Kidney glomerular epithelial cell (primary cell): ENCODE results near the gene SPNS2.
A peak's percentile ranks its signal among the peaks of the same experiment; 100 is the strongest.

Experiments used
- DNase-seq: peaks from one replicate; lab custom pipeline; 2025; lab: John Stamatoyannopoulos, UW

SPNS2 gene

DNA sequence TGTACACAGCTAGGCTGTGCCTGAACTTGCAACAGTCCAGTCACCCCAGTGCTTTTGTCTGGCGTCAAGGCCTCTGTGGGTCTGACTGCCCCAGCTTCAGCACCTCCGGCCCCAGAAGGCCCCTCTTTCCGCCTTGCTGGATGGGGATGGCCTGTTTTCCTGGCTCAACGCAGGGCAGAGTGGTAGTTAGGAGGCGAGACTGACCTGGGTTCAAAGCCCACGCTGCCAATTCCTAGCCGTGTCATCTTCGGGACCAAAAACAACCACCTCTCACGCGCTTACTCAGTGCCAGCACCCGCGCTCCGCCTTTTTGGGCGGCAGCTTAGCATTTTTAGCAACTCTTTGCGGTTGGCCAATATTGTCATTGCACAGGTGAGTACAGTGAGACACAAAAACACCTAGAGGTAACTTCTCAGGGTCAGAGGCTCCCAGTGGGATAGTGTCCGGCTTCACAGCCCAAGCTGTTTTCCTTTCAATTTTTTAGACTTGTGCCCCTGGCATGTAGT is 51.9 kb downstream of the SPNS2 start:
- no peak for DNase-seq

DNA sequence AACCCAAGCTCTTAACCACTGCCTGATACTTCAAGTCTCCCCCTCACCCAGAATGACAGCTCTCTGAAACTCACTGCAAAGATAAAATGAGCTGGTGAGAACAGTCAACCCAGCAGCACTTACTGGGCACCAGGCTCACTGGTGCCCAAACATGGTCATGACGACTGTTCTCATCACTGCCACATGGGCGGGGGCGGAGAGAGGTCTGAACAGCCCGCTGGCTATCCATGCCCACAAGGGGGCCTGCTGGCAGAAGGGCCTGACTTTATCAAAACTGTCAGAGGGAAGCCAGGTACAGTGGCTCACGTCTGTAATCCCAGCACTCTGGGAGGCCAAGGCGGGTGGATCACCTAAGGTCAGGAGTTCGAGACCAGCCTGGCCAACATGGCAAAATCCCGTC is 52.5 kb downstream of the SPNS2 start:
- DNase-seq: no peak

DNA sequence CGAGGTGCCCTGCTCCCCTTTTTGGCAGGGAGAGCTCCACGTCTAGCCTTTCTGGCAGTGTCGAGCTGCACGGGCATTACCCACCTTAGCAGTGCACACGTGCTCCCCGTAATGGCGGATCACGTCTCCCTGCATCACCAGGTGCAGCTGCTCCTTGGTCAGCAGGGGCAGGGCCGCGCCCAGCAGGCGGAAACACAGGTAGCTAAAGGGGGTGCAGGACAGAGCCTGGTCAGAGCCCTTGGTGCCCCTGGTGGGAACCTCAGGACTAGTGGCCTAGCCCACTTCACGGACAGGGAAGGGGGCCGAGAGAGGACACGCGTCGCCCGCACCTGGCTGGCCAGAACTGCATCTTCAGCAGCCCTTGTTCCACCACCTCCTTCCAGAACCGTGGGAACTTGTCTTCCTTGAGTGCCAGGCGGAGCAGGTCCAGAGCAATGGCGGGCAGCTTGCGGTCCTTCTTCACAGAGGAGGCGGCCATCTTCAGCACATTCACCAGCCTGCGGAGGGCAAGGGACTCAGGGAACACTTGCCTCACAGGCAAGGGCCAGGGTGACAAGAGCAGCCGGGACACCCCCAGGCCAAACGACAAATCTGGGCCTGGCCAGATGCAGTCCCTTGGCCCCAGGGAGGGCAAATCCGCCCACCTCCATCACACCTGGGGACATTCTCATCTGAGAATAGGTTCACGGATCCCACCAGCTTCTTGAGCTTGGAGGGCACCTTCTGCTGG is 53.3 kb downstream of the SPNS2 start:
- DNase-seq: no peak

DNA sequence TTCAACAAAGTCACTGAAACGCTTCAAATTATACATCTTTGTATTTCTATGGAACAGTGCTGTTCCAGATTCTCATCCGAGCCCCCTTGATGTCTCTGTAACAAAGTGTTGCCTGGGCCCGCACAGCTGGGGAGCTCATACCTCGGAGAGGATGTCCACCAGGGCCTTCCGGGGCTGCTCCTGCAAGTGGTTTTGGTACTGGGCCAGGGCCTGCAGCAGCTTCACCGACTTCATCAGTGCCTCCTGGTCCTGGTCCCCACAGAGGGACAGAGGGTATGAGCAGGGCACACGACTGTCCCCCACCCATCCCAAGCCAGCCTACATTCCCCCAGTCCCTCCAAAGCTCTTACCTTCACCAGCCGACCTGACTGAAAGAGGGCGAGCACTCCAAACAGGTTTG is 55.0 kb downstream of the SPNS2 start:
- no peak for DNase-seq

DNA sequence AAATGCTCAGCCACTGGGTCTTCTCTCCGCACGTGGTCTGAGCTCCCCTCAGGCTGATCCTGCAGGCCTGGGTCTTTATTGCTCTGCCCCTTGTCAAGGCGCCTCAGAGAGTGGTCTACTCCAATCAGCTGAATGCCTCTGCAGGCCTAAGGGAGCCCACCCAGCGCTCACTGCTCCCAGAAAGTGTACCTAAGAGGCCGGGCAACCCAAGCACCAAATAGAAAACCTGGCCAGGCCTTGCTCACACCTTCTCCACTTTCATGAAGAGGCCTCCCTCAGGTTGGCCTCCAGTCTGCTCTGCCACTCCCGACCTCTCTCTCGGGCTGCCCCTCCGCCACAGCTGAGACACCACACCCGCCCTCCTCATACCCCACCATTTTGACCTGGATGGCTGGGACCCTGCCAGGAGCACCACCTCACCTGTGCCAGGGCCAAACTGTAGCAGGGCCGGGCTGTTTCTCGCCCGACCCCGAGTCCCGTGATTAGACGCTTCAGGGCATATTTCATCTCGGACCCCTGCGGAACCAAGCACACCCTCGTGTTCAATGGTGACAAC is 55.8 kb downstream of the SPNS2 start:
- DNase-seq: no peak

DNA sequence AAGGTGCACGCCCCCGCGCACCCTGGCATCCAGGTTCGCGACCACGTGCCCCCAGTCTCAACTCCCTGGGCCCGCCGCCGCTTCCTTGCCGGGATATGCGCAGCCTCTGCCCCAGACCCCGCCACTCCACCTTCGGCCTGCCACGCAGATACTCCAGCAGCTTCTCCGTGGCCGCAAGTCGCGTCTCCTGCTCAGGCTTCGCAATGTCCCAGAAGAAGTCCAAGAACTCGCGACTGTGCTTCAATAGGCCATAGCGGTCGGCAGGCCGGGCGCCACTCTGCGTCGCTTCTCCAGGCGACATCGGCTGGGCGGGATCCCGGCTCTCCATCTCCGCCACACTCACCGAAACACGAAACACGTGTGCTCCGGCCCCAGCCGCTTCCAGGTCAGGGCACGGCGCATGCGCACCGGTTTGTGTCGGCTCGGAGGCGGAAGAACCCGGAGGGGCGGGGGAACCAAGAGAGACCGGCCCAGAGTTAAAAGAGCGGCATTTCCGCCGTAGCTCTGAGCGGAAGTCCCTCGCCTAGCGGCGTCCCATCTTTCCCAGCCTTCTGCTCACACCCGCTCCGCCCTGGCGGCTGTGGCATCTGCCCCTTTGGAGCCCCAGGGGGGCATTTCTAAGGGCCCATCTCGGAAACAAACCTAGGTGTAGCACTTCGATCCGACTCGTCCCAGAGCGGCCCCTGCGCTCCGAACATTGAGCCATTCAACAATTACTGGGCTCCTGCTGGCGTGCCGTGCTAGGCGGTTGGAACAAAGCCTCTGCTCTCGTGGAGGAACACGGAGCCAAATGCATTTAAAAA is 56.5 kb downstream of the SPNS2 start, which contains the start of gene MYBBP1A:
Gene MYBBP1A, minus strand, starts transcription at position 388 of the 803 bp plus-strand sequence. Its CDS starts 60 bp downstream, at position 328.
- DNase-seq: peak; percentile 96

DNA sequence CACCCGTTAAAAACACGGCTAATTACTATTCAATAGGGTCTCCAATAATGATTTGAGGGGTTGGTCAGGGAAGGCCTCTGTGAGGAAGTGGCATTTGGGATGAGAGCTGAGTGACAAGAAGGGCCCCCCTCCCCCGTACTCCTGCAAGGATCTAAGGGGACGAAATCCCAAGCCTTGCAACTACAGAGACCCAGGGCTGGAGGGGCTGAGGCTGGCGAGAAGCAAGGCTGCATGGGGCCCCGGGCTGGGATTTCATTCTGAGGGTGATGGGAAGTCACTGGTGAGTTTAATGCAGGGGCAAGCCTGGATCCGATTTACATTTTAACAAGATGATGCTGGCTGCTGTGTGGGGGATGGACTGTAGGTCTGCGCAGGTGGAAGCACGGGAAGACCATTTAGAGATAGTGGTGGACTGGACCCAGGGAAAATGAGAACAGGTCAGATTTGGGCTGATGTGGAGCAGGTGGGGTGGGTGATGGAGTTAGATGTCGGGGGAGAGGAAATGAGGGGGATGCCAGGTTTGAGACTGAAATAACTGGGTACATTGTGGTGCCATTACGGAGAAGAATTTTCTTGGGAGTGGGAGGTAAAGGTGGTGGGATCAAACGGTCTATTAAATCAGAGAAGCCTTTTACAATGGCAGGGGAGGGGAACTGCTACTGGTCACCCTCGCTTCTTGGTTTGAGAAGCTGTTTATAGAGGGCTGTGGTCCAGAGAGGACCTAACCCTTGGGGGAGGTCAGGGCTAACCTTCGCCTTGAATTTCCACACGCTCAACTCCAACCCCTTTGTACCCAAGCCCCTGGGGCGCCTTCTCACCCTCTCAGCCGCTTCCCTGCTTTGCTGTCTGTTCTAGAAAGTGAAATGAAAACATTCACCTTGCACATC is 57.4 kb downstream of the SPNS2 start:
- DNase-seq: no peak

DNA sequence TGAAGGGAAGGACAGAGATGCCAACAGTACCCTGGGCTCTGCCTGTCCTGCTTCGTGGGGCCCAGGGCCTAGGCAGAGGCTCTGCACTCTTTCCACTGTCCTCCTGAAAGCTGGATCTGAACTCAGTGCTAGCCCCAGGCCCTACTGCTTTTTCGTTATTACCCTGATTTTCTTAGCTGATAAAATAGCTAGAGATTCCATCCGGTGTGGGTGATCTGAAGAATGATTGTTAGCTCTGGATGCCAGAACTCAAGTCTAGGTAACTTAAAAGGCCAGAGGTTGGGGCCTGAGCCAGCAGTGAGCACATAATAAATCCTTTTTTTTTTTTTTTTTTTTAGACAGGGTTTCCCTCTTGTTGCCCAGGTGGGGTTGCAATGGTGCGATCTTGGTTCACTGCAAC is 58.3 kb downstream of the SPNS2 start:
- DNase-seq: no peak

DNA sequence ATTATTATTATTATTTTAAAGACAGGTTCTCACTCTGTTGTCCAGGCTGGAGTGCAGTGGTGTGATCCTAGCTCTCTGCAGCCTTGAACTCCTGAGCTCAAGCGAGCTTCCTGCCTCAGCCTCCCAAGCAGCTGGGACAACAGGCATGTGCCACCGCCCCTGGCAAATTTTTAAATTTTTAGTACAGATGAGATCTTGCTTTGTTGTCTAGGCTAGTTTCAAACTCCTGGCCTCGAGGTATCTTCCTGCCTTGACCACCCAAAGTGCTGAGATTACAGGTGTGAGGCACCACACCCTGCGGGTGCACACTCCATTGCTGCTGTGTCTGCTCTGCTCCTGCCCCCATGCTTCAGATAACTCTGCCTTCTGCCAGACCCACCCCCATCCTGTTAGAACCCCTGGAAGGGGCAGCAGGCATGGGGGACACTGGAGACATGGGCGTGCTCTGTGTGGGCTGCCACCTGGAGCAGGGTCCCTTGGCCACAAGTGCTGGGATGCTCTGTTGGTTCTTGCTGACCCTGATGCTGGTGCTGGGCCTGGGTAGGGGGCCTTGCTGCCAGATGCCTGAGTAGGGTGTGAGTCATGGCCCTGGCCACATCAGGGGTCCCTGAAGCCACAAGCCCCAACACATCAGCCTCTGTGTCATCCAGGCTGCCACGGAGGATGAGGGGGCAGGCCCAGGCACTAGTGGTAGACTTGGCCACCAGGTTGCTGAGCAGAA is 59.1 kb downstream of the SPNS2 start:
- no peak for DNase-seq

DNA sequence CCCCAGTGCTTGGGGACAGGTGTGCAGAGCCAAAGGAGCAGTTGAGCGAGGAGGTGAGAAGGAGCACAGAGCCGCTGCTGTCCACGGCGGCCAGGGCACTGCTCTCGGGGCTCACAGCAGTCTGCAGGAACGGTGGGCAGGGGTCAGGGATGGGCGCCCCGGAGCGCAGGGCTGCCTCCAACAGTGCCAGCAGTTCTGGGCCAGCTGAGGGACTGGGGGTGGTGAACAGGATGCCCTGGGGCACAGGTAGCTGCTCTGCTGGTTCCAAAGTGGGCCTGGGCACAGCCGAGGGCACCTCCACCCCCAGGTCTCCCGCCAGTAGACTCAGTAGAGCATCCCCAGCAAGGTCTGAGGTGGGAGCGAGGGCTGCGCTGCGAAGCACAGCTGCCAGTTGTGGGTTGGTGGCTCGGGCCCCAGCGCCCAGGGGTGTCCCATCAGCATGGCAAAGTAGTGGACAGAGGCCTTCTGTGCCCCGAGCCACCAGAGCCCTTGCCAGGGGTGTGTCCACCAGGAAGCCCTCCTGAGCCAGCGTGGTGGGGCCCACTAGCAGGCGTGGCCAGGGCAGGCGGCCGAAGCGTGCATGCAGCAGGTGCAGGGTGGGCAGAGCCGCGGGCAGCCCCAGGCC is 59.8 kb downstream of the SPNS2 start:
- DNase-seq: no peak

DNA sequence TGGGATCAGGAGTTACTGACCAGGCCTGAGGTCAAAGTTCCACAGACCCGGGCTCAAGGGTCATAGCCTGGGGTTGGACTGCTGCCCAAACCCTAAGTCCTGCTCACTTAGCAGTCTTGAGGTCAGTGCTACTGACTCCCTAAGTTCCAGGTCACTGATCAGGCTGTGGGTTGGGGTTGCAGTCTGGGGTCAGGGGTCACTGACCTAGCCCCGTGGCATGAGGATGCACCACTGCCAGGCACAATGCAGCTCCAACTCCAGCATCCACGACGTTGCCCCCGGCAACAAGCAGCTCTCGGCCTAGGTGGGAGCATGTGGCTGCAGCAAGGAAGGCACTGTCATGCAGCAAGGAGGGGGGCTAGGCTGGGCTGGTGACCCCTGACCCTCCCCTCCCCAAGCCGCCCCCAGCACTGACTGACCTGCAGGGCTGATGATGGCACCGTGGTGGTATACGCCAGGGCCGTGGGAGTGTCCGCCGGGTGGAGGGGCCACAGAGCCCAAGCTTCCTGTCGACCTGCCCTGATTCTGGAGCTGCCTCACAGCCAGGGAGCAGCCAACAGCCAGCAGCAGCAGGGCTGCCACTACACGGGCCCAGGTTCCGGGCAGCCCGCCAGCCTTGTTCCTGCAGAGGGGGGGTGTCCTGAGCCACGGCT is 60.6 kb downstream of the SPNS2 start:
- DNase-seq: no peak

DNA sequence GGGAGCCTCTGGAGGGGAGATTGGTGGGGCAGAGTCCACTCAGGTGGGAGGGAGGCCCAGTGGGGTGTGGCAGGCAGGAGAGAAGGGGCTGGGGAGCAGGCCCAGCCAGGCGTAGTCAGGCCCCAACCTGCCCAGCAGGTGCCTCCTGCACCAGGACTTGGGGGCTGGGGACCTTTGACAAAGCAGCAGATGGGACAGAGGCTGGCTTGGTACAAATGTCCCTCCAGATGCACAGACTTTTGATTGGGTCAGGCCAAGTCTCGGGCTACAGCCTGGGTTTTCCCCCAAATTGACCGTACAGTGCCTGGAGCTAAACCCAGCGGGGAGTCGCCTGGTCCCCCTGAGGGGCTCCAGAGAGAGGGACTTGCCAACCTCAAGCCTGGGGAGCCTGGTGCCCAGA is 61.3 kb downstream of the SPNS2 start:
- no peak for DNase-seq

DNA sequence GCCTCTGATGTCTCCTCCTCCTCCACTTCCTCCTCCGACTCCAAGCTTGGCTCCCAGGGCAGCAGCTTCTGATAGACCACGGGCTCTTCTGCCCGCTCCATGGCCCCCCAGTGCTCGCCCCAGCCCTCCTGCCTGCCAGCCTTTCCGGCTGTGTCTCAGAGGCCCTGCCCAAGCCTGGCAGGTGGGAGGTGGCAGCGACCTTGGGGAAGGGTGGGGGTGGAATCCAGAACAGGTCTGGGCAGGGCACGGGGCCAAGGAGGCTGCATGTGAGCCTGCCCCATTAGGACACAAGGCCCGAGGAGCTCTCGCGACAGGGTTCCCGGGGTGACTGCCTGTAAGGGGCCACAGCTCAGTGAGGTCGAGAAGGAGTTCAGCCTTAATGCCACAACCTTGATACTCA is 61.7 kb downstream of the SPNS2 start, which contains the start of gene GGT6:
Gene GGT6, minus strand, starts transcription at position 157 of the 400 bp plus-strand sequence. Its CDS starts 56 bp downstream, at position 101.
- DNase-seq: no peak

DNA sequence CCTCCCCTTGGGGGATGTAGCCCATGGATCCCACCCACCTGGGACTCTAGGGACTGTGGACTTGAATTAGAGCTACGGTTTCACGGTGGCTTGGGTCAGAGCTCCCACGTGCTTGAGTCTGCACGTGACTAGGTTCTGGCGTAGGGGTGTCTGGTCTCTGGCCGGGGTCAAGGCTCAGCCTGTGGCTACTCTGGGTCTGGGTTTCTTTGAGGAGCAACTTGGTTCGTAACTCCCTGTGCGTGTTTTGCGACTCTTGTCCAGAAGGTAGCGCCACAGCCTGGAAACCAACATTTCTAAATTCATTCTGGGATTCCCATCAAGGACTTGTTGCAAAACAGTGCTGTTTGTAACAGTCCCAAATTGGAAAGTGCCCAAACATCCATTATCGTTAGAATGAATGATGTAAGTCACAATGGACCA is 62.2 kb downstream of the SPNS2 start:
- no peak for DNase-seq

DNA sequence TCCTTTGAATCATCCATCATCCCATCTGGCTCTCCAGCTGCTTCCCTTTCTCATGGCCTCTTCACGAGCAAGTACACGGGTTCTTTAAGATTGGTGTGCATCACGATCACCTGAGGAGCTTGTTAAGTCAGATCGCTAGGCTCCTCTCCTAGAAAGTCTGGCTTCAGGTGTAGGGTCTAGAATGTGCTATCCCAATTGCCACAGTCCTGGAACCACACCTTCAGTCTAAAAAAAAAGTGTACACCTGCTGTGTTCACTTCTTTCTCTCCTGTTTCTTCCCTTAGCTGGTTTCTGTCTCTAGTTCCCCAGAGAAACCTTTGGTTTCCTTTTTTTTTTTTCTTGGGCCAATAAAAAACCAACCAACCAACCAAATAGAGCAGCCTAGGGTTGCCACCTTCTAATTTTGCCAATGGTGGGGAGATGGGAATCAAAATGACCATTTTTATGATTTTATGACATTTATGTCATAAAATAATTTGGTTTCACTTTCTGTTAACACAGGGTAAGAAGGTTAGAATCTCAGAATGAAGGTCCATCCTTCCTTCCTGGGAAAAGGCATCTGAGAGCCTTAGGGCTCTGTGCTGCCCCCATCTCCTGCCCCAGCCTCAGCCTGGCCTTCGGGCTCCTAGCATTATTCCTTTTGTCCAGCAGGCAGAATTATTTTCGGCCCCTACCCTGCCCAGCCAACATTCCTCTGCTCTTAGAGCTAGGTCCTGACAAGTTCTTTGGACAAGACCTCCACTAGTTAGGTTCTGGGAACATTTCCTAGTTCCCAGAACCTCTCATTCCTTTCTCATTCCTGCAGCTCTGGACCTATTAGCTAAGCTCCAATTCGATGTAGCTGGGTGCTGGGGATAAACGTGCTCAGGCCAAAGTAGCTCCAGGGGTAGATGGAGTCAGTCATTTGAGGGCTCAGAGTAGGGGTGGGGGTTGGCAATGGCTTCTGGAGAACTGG is 63.6 kb downstream of the SPNS2 start:
- no peak for DNase-seq

DNA sequence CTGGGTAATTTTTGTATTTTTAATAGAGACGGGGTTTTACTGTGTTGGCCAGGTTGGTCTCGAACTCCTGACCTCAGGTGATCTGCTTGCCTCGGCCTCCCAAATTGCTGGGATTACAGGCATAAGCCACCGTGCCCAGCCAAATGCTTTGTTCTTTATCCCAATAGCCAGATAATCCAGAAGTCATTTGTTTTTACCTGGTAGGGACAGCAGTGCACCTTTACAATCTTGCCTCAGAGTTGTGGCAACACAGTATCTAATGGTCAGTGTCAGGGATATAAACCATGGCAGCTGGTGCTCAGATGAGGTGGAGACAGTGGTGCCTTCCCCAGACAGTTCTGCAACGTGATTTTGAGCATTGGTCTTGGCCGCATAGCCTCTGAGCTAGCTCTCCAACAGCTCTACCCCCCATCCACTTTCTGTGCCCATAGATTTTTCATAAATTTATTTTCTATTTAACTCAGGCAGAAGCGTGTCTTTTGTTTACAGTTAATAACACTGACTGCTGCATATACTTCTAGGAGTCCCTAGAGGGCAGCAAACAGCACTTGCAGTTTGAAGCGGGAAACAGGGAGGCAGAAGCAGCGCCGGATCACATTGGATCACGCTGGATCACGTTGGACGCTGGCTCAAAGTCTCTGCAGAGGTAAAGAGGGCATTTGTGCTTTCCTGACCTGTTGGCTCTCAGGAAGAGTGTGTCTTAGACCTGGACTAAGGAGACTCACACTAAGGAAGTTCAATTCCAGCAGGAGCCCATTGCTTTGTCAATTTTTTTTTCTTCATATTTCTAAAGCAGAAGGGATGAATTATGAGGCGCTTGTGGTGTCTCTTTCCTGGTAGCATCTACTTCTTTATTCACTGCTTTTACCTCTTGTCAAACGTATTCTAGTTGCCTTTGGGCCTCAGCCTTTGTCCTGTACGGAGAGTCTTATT is 66.8 kb downstream of the SPNS2 start:
- peak; percentile 76 for DNase-seq

DNA sequence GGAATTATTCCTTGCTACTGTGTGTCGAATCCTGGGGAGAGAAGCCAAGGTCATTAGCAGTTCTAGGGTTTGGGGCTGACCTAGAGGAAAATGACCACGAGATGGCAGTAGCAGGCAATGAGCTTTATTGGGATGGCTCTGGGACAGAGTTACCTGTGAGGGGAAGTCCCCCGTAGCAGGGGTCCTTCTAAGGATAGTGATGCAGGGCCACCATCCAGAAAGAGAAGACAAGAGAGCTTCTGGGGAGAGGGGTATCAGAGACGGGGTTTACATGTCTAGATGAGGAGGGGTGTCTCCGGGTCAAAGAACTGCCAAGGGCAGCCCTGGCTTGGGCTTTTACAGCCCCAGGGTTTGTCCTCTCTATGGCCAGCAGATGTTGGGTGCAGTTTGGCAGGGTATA is 68.1 kb downstream of the SPNS2 start:
- peak; percentile 78 for DNase-seq

DNA sequence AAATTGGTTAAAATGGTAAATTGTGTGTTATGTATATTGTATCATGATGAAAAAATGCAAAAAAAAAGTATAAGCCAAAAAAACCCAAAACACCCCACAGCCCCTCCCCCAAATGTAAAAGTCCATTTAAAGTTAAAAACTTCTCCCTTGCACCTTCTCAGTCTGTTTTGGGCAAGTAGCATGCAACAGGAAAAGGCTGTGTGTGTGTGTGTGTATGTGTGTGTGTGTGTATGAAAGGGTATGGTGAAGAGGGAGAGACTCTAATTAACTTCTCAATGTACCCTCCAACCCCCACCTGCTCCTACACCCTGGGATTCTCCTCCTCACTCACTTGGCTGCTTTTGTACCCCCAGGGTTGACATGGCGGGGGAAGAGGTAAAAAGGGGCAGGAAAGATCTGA is 70.9 kb downstream of the SPNS2 start:
- DNase-seq: no peak
